K562 (cell line): ENCODE data around the gene SDF4. TPM values are rescaled to one million over a fixed set of nuclear protein-coding genes. Genes with fewer than 3 reads are reported as not detected.

Source experiments
- ARID1B ChIP-seq: fragments of 450-650 bp; IDR thresholded peaks from 2 replicates; pipeline ENCODE4 v1.6.1; 2016; ENCODE audit warnings: antibody characterized with exemption, mild to moderate bottlenecking, inconsistent platforms
- CHCHD3 ChIP-seq: fragments of 250-450 bp; sonication (Bioruptor Pico); IDR thresholded peaks from 2 replicates; pipeline ENCODE4 v2.1.2; 2022; ENCODE audit warnings: mild to moderate bottlenecking
- ELF2 ChIP-seq: fragments of 250-450 bp; sonication (Bioruptor Pico); IDR thresholded peaks from 2 replicates; pipeline ENCODE4 v1.5.0; 2021; ENCODE audit warnings: mild to moderate bottlenecking
- ETS2 ChIP-seq: IDR thresholded peaks from 2 replicates; pipeline ENCODE4 v1.6.1; 2016; ENCODE audit warnings: borderline replicate concordance, missing genetic modification characterization, mild to moderate bottlenecking, moderate library complexity, missing compliant biosample characterization; ENCODE audit not compliant: poor library complexity, severe bottlenecking
- FOS ChIP-seq: IDR thresholded peaks from 3 replicates; pipeline ENCODE4 v1.6.1; 2011; ENCODE audit not compliant: insufficient read length; ENCODE audit errors: extremely low read depth
- FOSL1 ChIP-seq: fragments of 200-800 bp; sonication (Bioruptor generic); conservative IDR thresholded peaks from 2 replicates; pipeline ENCODE4 v1.6.1; 2016; ENCODE audit warnings: missing genetic modification characterization, missing compliant biosample characterization
- HNRNPL ChIP-seq: fragments of 200-400 bp; formaldehyde crosslinking; IDR thresholded peaks from 2 replicates; pipeline ENCODE4 v1.6.1; 2017; ENCODE audit warnings: low read depth, mild to moderate bottlenecking, low read length
- MEIS2 ChIP-seq: fragments of 450-650 bp; IDR thresholded peaks from 2 replicates; pipeline ENCODE4 v1.6.1; 2014; ENCODE audit warnings: mild to moderate bottlenecking; ENCODE audit not compliant: partially characterized antibody
- NCOA2 ChIP-seq, 2 experiments: fragments of 450-650 bp; IDR thresholded peaks; 2 replicates each; pipeline ENCODE4 v1.6.1; 2018; ENCODE audit warnings: mild to moderate bottlenecking in 2 of 2, moderate library complexity in 1 of 2; ENCODE audit not compliant: partially characterized antibody in 2 of 2
- PHB ChIP-seq: fragments of 250-450 bp; sonication (Bioruptor Pico); IDR thresholded peaks from 2 replicates; pipeline ENCODE4 v1.5.0; 2021
- SIN3B ChIP-seq: fragments of 450-650 bp; IDR thresholded peaks from 2 replicates; pipeline ENCODE4 v1.6.1; 2017; ENCODE audit warnings: low read depth, mild to moderate bottlenecking, moderate library complexity
- SMARCC2 ChIP-seq: fragments of 450-650 bp; IDR thresholded peaks from 2 replicates; pipeline ENCODE4 v1.6.1; 2017; ENCODE audit warnings: antibody characterized with exemption, moderate library complexity, mild to moderate bottlenecking, low read depth
- TFAM ChIP-seq: fragments of 250-450 bp; sonication (Bioruptor Pico); conservative IDR thresholded peaks from 2 replicates; pipeline ENCODE4 v1.5.0; 2021; ENCODE audit warnings: mild to moderate bottlenecking, moderate library complexity
- TSC22D4 ChIP-seq: fragments of 450-650 bp; IDR thresholded peaks from 2 replicates; pipeline ENCODE4 v1.6.1; 2016; ENCODE audit warnings: missing genetic modification characterization, missing biosample characterization, control low read depth
- ZFP1 ChIP-seq: fragments of 450-650 bp; formaldehyde crosslinking; IDR thresholded peaks from 2 replicates; pipeline ENCODE4 v1.4.0; 2020; ENCODE audit warnings: mild to moderate bottlenecking, mixed read lengths
- ZSCAN32 ChIP-seq: fragments of 450-650 bp; formaldehyde crosslinking; IDR thresholded peaks from 2 replicates; pipeline ENCODE4 v1.4.0; 2020; ENCODE audit warnings: mild to moderate bottlenecking, moderate library complexity
- polyA plus RNA-seq, 8 experiments: library from polyadenylated mRNA; depleted of rRNA in 4 of 8; stranded (reverse) in 5 of 8; unstranded in 3 of 8; fragments of >200 nt; fragmentation: Nextera tagmentation in 2 of 8; fragmentation: Illumina TruSeq in 1 of 8; extraction: Ambion mirVana in 2 of 8; extraction: Trizol in 1 of 8; gene quantifications; 2 replicates each; pipeline versions ENCODE4 v1.2.1 to v1.2.3, GENCODE V29; 2011 to 2014; ENCODE audit warnings: inconsistent platforms in 1 of 8, missing spikeins in 1 of 8
- total RNA-seq, 7 experiments: library from RNA; depleted of rRNA in 6 of 7; stranded (reverse); fragments of >200 nt in 6 of 7; fragmentation: Illumina TruSeq in 2 of 7; extraction: Trizol in 2 of 7; gene quantifications; 2 replicates each; pipeline versions ENCODE4 v1.2.1 to v1.2.3, GENCODE V29; 2011 to 2021; ENCODE audit warnings: low replicate concordance in 1 of 7
- TF ChIP-seq, protein P1 (sequence below): sonication (generic); formaldehyde crosslinking; IDR thresholded peaks from 2 replicates; pipeline ENCODE4 v1.5.0; 2020; ENCODE audit warnings: missing genetic modification reagents
- TF ChIP-seq, protein P2 (sequence below): fragments of 250-450 bp; sonication (Bioruptor Pico); IDR thresholded peaks from 2 replicates; pipeline ENCODE4 v1.5.0; 2021
- TF ChIP-seq, protein P3 (sequence below): fragments of 250-450 bp; sonication (Bioruptor Pico); IDR thresholded peaks from 2 replicates; pipeline ENCODE4 v1.4.0; 2020; ENCODE audit warnings: mild to moderate bottlenecking
- TF ChIP-seq, protein P4 (sequence below): fragments of 450-650 bp; IDR thresholded peaks from 2 replicates; pipeline ENCODE4 v1.6.1; 2018; ENCODE audit not compliant: partially characterized antibody
- TF ChIP-seq, protein P5 (sequence below): sonication (generic); formaldehyde crosslinking; IDR thresholded peaks from 2 replicates; pipeline ENCODE4 v1.8.0; 2022; ENCODE audit warnings: missing genetic modification reagents, mild to moderate bottlenecking, borderline replicate concordance

The SDF4 gene
- total and polyA plus RNA-seq, 9 of the 15 experiments (the other 6 are each of a cell fraction or from before 2014, with no cell fraction given) = 0.35 to 160 (median 65.2) TPM

DNA sequence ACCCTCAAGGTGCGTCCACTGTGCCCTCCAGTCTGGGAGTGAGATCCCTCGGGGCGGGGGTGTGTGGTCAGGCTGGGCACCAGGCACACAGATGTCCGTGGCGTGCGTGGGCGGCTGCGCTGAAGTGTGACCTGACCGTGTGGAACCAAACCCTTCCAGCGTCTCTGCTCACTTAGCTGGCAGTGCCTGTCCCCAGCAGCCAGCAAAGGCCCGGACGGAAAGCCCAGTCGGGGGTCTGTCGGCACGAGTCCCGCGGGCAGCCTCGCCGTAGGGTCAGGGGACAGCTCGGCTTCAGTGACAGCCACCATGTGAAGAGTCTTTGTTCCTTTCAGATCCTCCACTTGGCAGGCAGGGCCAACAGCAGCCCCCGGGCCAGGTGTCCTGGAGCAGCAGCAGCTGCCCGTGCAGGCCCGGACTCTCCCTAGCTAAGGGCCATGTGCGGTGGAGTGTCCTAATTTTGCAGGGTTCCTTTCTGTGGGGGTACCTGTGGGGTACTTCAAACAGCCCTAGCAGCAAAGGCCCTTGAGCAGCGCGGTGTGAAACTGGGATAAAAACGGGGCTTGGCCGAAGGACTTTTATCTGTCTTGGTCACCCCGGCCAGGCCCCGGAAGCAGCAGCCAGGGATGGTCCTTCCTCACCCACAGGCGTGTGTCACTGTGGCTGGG, 46.6 kb downstream of the SDF4 start (continued):
- TF ChIP-seq, protein P1, sequence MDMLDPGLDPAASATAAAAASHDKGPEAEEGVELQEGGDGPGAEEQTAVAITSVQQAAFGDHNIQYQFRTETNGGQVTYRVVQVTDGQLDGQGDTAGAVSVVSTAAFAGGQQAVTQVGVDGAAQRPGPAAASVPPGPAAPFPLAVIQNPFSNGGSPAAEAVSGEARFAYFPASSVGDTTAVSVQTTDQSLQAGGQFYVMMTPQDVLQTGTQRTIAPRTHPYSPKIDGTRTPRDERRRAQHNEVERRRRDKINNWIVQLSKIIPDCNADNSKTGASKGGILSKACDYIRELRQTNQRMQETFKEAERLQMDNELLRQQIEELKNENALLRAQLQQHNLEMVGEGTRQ = no peak
- TF ChIP-seq, protein P2, sequence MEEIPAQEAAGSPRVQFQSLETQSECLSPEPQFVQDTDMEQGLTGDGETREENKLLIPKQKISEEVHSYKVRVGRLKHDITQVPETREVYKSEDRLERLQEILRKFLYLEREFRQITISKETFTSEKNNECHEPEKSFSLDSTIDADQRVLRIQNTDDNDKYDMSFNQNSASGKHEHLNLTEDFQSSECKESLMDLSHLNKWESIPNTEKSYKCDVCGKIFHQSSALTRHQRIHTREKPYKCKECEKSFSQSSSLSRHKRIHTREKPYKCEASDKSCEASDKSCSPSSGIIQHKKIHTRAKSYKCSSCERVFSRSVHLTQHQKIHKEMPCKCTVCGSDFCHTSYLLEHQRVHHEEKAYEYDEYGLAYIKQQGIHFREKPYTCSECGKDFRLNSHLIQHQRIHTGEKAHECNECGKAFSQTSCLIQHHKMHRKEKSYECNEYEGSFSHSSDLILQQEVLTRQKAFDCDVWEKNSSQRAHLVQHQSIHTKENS (CRISPR knock-in tag) = no peak
- TF ChIP-seq CHCHD3 (CRISPR knock-in tag) (no peak), HNRNPL (no peak), PHB (CRISPR knock-in tag) (no peak), ZFP1 (CRISPR knock-in tag) (no peak), SMARCC2 (0 out of 2 replicates have a peak, but pooled peaks have one; percentile 53), FOS (no peak), ARID1B (peak; percentile 78), ETS2 (tag) (no peak), NCOA2 (IDR thresholded peaks at IDR 0.05; ENCODE audit: partially characterized antibody in 2 of 2) (no peak), TFAM (no peak), TSC22D4 (tag) (no peak), ELF2 (CRISPR knock-in tag) (no peak), SIN3B (no peak), MEIS2 (no peak), FOSL1 (peak; percentile 47; the same call in 1 of the 2 replicates), ZSCAN32 (CRISPR knock-in tag) (no peak)
- TF ChIP-seq, protein P3, sequence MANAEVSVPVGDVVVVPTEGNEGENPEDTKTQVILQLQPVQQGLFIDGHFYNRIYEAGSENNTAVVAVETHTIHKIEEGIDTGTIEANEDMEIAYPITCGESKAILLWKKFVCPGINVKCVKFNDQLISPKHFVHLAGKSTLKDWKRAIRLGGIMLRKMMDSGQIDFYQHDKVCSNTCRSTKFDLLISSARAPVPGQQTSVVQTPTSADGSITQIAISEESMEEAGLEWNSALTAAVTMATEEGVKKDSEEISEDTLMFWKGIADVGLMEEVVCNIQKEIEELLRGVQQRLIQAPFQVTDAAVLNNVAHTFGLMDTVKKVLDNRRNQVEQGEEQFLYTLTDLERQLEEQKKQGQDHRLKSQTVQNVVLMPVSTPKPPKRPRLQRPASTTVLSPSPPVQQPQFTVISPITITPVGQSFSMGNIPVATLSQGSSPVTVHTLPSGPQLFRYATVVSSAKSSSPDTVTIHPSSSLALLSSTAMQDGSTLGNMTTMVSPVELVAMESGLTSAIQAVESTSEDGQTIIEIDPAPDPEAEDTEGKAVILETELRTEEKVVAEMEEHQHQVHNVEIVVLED (CRISPR knock-in tag) = no peak
- TF ChIP-seq, protein P4, sequence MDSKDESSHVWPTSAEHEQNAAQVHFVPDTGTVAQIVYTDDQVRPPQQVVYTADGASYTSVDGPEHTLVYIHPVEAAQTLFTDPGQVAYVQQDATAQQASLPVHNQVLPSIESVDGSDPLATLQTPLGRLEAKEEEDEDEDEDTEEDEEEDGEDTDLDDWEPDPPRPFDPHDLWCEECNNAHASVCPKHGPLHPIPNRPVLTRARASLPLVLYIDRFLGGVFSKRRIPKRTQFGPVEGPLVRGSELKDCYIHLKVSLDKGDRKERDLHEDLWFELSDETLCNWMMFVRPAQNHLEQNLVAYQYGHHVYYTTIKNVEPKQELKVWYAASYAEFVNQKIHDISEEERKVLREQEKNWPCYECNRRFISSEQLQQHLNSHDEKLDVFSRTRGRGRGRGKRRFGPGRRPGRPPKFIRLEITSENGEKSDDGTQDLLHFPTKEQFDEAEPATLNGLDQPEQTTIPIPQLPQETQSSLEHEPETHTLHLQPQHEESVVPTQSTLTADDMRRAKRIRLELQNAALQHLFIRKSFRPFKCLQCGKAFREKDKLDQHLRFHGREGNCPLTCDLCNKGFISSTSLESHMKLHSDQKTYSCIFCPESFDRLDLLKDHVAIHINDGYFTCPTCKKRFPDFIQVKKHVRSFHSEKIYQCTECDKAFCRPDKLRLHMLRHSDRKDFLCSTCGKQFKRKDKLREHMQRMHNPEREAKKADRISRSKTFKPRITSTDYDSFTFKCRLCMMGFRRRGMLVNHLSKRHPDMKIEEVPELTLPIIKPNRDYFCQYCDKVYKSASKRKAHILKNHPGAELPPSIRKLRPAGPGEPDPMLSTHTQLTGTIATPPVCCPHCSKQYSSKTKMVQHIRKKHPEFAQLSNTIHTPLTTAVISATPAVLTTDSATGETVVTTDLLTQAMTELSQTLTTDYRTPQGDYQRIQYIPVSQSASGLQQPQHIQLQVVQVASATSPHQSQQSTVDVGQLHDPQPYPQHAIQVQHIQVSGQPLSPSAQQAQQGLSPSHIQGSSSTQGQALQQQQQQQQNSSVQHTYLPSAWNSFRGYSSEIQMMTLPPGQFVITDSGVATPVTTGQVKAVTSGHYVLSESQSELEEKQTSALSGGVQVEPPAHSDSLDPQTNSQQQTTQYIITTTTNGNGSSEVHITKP = no peak
- TF ChIP-seq, protein P5, sequence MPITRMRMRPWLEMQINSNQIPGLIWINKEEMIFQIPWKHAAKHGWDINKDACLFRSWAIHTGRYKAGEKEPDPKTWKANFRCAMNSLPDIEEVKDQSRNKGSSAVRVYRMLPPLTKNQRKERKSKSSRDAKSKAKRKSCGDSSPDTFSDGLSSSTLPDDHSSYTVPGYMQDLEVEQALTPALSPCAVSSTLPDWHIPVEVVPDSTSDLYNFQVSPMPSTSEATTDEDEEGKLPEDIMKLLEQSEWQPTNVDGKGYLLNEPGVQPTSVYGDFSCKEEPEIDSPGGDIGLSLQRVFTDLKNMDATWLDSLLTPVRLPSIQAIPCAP (CRISPR knock-in tag) = no peak
